A673 (cell line): ENCODE results near the gene NTN3.

Experiments
- EZH2 ChIP-seq: fragments of 200-600 bp; sonication (generic); IDR thresholded peaks from 2 replicates; pipeline ENCODE4 v1.6.1; 2017; ENCODE audit warnings: borderline replicate concordance, low read depth, mild to moderate bottlenecking, mixed read lengths, antibody characterized with exemption, low read length; ENCODE audit not compliant: poor library complexity, severe bottlenecking
- TF ChIP-seq, protein P1 (sequence below): fragments of 300-800, 200-600 bp; sonication (generic); conservative IDR thresholded peaks from 2 replicates; pipeline ENCODE4 v1.5.1; 2017; ENCODE audit warnings: low read depth, mild to moderate bottlenecking, antibody characterized with exemption, low read length, moderate library complexity, mixed read lengths

DNA sequence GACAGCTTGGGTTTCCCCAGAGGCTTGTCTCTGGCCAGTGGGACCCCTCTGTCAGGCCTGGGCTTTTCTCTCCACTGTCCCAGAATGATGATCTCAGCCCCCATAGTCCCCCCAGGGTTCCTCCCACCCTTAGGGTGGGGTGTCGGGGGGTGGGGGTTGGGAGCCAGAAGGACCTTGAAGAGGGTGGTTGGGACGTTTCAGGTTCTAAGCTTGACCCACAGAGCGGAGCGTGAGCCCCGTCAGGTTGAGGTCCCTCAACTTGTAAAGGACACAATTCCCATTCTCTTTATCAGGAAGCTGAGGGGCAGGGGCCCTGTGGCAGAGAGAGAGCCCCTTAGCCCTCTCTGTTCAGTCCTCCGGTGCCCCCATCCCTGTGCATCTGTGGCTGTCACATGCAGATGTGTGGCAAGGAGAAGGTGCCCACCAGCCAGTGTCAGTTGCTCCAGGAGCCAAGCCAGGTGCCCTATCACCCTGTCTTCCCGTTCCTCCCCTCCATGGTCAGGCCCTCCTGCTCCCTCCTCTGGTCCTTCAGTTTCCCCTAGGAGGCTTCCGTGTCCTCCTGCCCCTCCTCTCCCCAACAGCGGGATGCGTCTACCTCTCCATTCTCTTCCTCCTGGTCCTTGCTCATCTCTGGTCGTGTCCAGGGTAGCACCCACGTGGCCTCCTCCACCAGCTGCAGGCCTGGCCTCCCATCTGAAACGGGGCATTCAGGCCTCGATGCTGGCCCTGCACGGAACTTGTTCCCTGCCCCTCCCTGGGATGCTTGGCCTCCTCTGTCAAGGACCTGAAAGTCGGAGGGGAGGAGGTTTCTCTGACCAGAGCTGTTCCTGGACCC lies 1.5 kb upstream of the NTN3 start:
- TF ChIP-seq, protein P1, sequence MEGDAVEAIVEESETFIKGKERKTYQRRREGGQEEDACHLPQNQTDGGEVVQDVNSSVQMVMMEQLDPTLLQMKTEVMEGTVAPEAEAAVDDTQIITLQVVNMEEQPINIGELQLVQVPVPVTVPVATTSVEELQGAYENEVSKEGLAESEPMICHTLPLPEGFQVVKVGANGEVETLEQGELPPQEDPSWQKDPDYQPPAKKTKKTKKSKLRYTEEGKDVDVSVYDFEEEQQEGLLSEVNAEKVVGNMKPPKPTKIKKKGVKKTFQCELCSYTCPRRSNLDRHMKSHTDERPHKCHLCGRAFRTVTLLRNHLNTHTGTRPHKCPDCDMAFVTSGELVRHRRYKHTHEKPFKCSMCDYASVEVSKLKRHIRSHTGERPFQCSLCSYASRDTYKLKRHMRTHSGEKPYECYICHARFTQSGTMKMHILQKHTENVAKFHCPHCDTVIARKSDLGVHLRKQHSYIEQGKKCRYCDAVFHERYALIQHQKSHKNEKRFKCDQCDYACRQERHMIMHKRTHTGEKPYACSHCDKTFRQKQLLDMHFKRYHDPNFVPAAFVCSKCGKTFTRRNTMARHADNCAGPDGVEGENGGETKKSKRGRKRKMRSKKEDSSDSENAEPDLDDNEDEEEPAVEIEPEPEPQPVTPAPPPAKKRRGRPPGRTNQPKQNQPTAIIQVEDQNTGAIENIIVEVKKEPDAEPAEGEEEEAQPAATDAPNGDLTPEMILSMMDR = no peak
- no peak for TF ChIP-seq EZH2
